ENCODE data around the gene TMEM126A.
"Not testable (repeated sequence)": the region's sequence is repeated elsewhere in the genome, so short reads cannot be mapped to it uniquely, and the experiment has no call there.

The TMEM126A gene

GRCh38 chr11:85647604-85648299 is at the start of gene TMEM126A:
TMEM126A (plus strand) TSS chr11:85647967; CDS start chr11:85650256, 2,289 bp downstream.
- peak; percentile 84 to 91 for DNase-seq (ENCODE audit: low read depth in 2 of 2)

GRCh38 chr11:85599083-85599482 is 48.7 kb upstream of the TMEM126A start:
- no peak for DNase-seq (ENCODE audit: low read depth in 2 of 2)

GRCh38 chr11:85602526-85603213 is 45.1 kb upstream of the TMEM126A start:
- no peak for DNase-seq (ENCODE audit: low read depth in 2 of 2)

DNA sequence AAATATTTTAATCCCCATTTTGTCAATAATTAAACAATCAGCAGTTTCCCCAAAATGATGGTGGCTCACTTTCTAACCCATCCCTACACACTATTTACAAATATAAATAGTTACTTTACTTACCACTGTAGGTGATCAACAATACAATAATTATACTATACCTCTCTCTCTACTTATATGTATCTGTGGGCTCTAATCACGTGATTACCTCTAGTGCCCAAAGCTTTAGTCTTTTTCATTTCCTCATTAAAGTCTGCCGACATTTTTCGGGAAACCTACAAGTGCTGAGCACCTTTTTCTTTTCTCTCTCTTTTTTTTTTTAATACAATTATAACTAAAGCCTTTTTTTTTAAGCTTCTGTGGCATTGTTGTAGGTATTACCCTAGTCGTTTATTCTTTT is 44.5 kb upstream of the TMEM126A start:
- DNase-seq (ENCODE audit: low read depth in 2 of 2), result no peak

- not testable (repeated sequence) for DNase-seq (ENCODE audit: low read depth in 2 of 2)
Observed at GRCh38 chr11:85606237-85606636, 41.5 kb upstream of the TMEM126A start.

DNA sequence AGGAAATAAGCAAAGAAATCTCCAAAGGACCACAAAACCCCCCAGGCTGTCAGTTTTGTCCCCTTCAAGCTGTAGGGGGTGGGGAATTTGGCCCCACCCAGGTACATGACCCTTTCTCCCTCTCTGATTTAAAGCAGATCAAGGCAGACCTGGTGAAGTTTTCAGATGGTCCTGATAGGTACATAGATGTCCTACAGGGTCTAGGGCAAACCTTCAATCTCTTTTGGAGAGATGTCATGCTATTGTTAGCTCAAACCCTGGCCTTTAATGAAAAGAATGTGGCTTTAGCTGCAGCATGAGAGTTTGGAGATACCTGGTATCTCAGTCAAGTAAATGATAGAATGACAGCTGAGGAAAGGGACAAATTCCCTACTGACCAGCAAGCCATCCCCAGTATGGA is 39.1 kb upstream of the TMEM126A start:
- not testable (repeated sequence) for DNase-seq (ENCODE audit: low read depth in 2 of 2)

- not testable (repeated sequence) for DNase-seq (ENCODE audit: low read depth in 2 of 2)
Observed at GRCh38 chr11:85609286-85609685, 38.5 kb upstream of the TMEM126A start.

DNA sequence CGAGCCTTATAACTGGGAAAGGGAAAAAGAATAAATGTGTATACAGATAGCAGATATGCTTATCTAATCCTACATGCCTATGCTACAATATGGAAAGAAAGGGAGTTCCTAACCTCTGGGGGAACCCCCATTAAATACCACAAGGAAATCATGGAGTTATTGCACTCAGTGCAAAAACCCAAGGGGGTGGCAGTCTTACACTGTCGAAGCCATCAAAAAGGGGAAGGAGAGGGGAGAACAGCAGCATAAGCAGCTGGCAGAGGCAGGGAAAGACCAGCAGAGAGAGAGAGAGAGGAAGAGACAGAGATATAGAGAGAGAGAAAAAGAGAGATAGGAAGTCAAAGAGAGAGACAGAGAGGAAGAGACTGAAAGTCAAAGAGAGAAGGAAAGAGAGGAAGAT is 36.1 kb upstream of the TMEM126A start:
- not testable (repeated sequence) for DNase-seq (ENCODE audit: low read depth in 2 of 2)

DNA sequence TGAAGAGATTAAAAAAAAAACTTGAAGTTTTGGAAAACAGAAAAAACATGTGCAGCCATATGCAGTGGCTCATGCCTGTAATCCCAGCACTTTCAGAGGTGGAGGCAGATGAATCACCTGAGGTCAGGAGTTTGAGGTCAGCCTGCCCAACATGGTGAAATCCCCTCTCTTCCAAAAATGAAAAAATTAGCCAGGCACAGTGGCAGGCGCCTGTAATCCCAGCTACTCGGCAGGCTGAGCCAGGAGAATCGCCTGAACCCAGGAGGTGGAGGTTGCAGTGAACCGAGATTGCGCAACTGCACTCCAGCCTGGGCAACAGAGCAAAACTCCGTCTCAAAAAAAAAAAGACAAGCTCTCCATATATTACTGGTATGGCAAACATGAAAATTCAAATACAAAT is 28.3 kb upstream of the TMEM126A start:
- DNase-seq (ENCODE audit: low read depth in 2 of 2), result no peak

DNA sequence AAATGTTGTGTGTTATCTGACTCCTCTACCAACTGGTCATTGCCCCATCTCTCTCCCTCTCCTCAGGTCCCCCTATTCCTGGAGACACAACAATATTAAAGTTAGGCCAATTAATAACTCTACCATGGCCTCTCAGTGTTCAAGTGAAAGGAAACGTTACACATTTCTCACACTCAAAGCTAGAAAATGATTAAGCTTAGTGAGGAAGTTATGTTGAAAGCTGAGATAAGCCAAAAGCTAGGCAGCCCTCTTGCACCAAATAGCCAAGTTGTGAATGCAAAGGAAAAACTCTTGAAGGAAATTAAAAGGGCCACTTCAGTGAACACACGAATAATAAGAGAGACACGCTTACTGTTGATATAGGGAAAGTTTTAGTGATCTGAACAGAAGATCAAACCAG is 27.5 kb upstream of the TMEM126A start:
- no peak for DNase-seq (ENCODE audit: low read depth in 2 of 2)

DNA sequence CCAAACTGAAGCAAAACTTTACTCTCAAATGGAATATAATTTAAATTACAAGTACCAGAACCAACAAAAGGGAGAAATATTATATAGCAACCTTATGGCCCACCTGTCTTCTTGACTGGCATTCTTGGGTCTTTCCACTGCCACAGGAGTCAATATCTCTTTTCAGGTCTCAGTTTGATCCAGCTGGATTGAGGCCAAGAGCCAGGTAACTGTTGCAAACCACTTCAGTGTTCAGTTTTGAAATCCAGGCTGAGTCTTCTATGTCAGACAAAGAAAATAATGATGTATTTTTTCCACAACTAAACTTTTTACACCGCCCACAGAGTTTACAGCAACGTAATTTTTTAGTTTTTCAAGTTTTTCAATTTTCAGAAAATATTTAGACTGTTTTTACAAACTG is 21.3 kb upstream of the TMEM126A start:
- DNase-seq (ENCODE audit: low read depth in 2 of 2), result no peak

- no peak for DNase-seq (ENCODE audit: low read depth in 2 of 2)
Observed at GRCh38 chr11:85627332-85627997, 20.3 kb upstream of the TMEM126A start, which contains the start of gene DLG2. DLG2 (minus strand) TSS chr11:85627344.

GRCh38 chr11:85627998-85628770 is 19.6 kb upstream of the TMEM126A start, which contains the start of gene TMEM126B:
TMEM126B (plus strand) TSS chr11:85628593; CDS start chr11:85628608, 15 bp downstream.
- DNase-seq (ENCODE audit: low read depth in 2 of 2), result peak; percentile 91 to 94

DNA sequence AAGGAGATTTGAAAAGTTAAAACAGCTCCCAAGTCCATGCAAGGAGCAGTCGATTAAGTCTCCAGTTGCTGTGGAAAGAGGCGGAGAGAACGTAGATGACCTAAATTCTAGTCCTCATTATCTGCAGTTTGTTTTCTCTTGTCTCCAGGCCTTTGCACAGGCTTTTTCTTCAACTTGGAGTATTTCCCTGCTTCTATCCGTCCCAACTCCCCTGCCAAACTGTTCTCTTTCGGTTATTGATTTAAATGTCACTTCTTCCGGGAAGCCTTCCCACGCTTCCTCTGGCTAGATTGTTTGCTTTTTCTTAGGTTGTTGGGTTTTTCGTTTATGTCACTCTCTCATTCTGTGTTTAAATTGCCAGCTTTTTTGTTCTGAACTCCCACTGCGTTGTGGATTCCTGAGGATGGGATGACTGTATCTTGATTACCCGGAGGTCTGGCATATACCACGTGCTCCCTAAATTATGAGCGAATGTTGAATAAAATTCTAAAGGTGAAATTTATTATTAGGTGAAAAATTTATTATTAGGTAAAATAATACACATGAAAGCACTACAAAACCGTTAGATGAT is 18.9 kb upstream of the TMEM126A start:
- peak in 1 of 2 donors; percentile 28 for DNase-seq (ENCODE audit: low read depth in 2 of 2)

DNA sequence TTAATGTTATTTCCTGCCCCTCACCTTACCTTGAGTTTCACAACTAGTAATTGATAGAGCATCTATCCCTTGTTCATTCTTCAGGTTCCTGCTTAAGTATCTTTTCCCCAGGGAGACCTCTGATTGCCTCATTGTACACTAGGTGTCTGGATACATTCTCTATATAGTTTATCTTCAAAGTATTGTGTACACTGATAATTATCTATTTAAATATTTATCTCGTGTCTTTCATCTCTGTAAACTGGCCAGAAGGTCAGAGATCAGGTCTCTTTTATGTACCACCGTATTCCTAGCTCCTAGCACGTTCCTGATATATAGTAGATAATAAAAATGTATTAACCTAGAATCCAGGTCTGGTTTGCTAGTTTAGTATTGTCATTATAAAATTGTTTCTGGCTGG is 13.0 kb upstream of the TMEM126A start:
- DNase-seq (ENCODE audit: low read depth in 2 of 2), result no peak

GRCh38 chr11:85643191-85643614 is 4.6 kb upstream of the TMEM126A start:
- DNase-seq (ENCODE audit: low read depth in 2 of 2), result no peak

DNA sequence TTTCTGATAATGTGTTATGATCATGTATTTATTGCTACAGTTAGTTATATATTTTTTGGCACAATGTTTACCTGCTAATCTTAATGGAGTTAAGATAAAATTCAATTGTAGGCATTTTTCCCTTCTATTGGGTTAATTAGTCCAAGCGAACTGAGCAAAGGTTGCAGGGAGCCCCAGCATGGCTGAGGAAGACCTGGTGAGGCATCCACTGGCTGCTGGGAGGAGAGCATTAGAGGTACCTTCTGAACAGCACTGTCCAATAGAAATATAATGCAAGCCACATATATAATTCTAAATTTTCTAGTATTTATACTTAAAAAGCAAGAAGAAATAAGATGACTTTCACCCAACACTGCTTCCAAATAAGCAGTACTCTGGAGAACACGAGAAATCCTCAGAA is 689 bp upstream of the TMEM126A start:
- DNase-seq (ENCODE audit: low read depth in 2 of 2), result no peak

DNA sequence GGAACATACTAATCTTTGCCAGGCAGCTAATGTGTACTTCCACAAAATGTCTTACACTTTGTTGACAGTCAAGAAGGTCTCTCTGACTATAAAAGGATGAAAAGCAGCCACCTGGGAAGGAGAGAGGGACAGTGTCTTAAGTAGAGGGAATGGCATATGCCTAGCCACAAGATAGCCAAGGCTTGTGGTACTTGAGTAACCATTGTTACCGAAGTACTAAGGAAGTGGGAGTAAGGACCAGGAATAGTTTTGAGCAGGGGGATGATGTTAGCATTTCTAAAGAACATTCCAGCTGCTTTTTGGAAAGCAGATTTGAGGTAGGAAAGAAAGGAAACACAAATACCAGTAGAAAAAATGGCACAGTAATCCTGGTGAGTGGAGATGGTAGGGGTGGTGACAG is 3.4 kb downstream of the TMEM126A start:
- no peak for DNase-seq (ENCODE audit: low read depth in 2 of 2)

GRCh38 chr11:85652786-85653447 is 5.2 kb downstream of the TMEM126A start:
- no peak for DNase-seq (ENCODE audit: low read depth in 2 of 2)

DNA sequence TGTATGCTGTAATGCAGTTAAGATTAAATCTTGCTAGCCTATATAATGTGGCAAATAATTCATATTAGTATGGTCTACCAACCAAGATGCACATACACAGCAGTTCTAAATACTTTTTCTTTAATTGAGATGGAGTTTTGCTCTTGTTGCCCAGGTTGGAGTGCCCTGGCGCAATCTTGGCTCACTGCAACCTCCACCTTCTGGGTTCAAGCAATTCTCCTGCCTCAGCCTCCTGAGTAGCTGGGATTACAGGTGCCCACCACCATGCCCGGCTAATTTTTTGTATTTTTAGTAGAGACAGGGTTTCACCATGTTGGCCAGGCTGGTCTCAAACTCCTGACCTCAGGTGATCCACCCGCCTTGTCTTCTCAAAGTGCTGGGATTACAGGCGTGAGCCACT is 6.6 kb downstream of the TMEM126A start:
- not testable (repeated sequence) for DNase-seq (ENCODE audit: low read depth in 2 of 2)

DNA sequence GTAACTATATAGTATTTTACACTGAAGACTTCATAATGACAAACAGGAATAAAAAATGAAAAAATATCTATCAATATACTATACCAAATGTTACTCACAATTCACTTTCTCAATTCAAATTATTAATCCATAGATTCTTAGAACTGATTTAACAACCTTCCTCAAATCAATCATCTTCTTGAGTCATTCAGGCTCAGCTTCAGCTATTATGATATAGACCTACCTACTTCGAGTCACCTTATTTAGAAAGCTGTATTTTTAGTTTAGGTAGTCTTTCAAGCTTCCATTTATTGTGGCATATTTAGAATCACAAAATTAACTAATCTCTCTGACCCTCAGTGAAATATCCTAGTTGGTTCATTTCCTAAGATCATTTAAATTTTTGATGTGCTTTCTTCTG is 9.0 kb downstream of the TMEM126A start:
- DNase-seq (ENCODE audit: low read depth in 2 of 2), result no peak
